GM21786 (cell line): Measurements from ENCODE around the gene RPP40.
"Not testable (repeated sequence)": the region's sequence is repeated elsewhere in the genome, so short reads cannot be mapped to it uniquely, and the experiment has no call there.

Experiments used
- ATAC-seq: cut with Tn5 transposase; IDR thresholded peaks from one replicate; pipeline ENCODE4 v1.9.1; 2021; ENCODE audit not compliant: unreplicated experiment

The RPP40 gene

GRCh38 chr6:5020142-5020541, 16.3 kb upstream of the RPP40 start:
- no peak for ATAC-seq

GRCh38 chr6:5014072-5014561, 10.3 kb upstream of the RPP40 start:
- ATAC-seq = no peak

- ATAC-seq = no peak
Measured at GRCh38 chr6:5012519-5012918, 8.7 kb upstream of the RPP40 start.

GRCh38 chr6:5011346-5011745, 7.5 kb upstream of the RPP40 start:
- ATAC-seq = no peak

GRCh38 chr6:5007531-5007930, 3.7 kb upstream of the RPP40 start:
- ATAC-seq = no peak

- no peak for ATAC-seq
Measured at GRCh38 chr6:5006222-5006621, 2.4 kb upstream of the RPP40 start.

GRCh38 chr6:5005038-5005433, 1.2 kb upstream of the RPP40 start:
- ATAC-seq = not testable (repeated sequence)

GRCh38 chr6:5004373-5005037, 668 bp upstream of the RPP40 start:
- no peak for ATAC-seq

GRCh38 chr6:4999586-4999985, 4.3 kb downstream of the RPP40 start:
- ATAC-seq = no peak

GRCh38 chr6:4997862-4998261, 6.0 kb downstream of the RPP40 start:
- ATAC-seq = no peak

- ATAC-seq = no peak
Measured at GRCh38 chr6:4994741-4995140, 9.1 kb downstream of the RPP40 start.

GRCh38 chr6:4987432-4987831, 16.4 kb downstream of the RPP40 start:
- ATAC-seq = no peak

- no peak for ATAC-seq
Measured at GRCh38 chr6:4986999-4987398, 16.8 kb downstream of the RPP40 start.

- no peak for ATAC-seq
Measured at GRCh38 chr6:4983322-4983721, 20.5 kb downstream of the RPP40 start.

GRCh38 chr6:4981761-4982160, 22.1 kb downstream of the RPP40 start:
- ATAC-seq = no peak

- no peak for ATAC-seq
Measured at GRCh38 chr6:4979426-4979825, 24.4 kb downstream of the RPP40 start.

GRCh38 chr6:4977468-4977867, 26.4 kb downstream of the RPP40 start:
- ATAC-seq = no peak

- ATAC-seq = no peak
Measured at GRCh38 chr6:4975506-4975905, 28.3 kb downstream of the RPP40 start.

GRCh38 chr6:4974962-4975361, 28.9 kb downstream of the RPP40 start:
- ATAC-seq = no peak

- no peak for ATAC-seq
Measured at GRCh38 chr6:4973982-4974745, 29.7 kb downstream of the RPP40 start.

- no peak for ATAC-seq
Measured at GRCh38 chr6:4973415-4973814, 30.4 kb downstream of the RPP40 start.

- no peak for ATAC-seq
Measured at GRCh38 chr6:4972438-4972837, 31.4 kb downstream of the RPP40 start.
